GM19372 (cell line): ENCODE measurements around the gene CARNS1.

Experiments used
- ATAC-seq: cut with Tn5 transposase; IDR thresholded peaks from one replicate; pipeline ENCODE4 v1.9.1; 2021; ENCODE audit warnings: mild to moderate bottlenecking, low read depth, moderate library complexity; ENCODE audit not compliant: unreplicated experiment

The CARNS1 gene

GRCh38 chr11:67440229-67441097 lies 25.0 kb downstream of the CARNS1 start:
- no peak for ATAC-seq

- no peak for ATAC-seq
Observed at GRCh38 chr11:67441098-67441563, 25.7 kb downstream of the CARNS1 start.

GRCh38 chr11:67441731-67442351 lies 26.4 kb downstream of the CARNS1 start:
- no peak for ATAC-seq

GRCh38 chr11:67442504-67443404 lies 27.3 kb downstream of the CARNS1 start:
- no peak for ATAC-seq

GRCh38 chr11:67445515-67445914 lies 30.0 kb downstream of the CARNS1 start:
- no peak for ATAC-seq

GRCh38 chr11:67448220-67448609 lies 32.7 kb downstream of the CARNS1 start:
- no peak for ATAC-seq

- ATAC-seq: no peak
Observed at GRCh38 chr11:67449116-67449844, 33.8 kb downstream of the CARNS1 start.

- ATAC-seq: no peak
Observed at GRCh38 chr11:67450796-67451657, 35.5 kb downstream of the CARNS1 start.

GRCh38 chr11:67451658-67451976 lies 36.1 kb downstream of the CARNS1 start:
- ATAC-seq: no peak

- no peak for ATAC-seq
Observed at GRCh38 chr11:67452141-67452952, 36.9 kb downstream of the CARNS1 start, which contains the start of gene GPR152. Gene GPR152, minus strand, starts transcription at chr11:67452729. Its CDS starts 5 bp downstream, at chr11:67452724.

- no peak for ATAC-seq
Observed at GRCh38 chr11:67453816-67454732, 38.6 kb downstream of the CARNS1 start.

GRCh38 chr11:67455054-67455453 lies 39.6 kb downstream of the CARNS1 start, which contains the start of gene CABP4:
Gene CABP4, plus strand, starts transcription at chr11:67455354. Its CDS starts 70 bp downstream, at chr11:67455424.
- no peak for ATAC-seq

GRCh38 chr11:67456068-67456705 lies 40.7 kb downstream of the CARNS1 start:
- ATAC-seq: no peak

- ATAC-seq: no peak
Observed at GRCh38 chr11:67457453-67457852, 42.0 kb downstream of the CARNS1 start.

- no peak for ATAC-seq
Observed at GRCh38 chr11:67458266-67458665, 42.8 kb downstream of the CARNS1 start.

- no peak for ATAC-seq
Observed at GRCh38 chr11:67463186-67463585, 47.7 kb downstream of the CARNS1 start.
